Bladder microvascular endothelial cell (primary cell): Measurements from ENCODE around the gene FADS1. TPM values are rescaled to one million over a fixed set of nuclear protein-coding genes. Genes with fewer than 3 reads are reported as not detected.

Experiments used
- total RNA-seq: library from RNA; depleted of rRNA; stranded (reverse); fragments of >200 nt; gene quantifications from 2 replicates; pipeline ENCODE4 v1.2.3, GENCODE V29; 2014

Gene FADS1
- total RNA-seq, result 35.7 and 38.7 TPM in 2 replicates

DNA sequence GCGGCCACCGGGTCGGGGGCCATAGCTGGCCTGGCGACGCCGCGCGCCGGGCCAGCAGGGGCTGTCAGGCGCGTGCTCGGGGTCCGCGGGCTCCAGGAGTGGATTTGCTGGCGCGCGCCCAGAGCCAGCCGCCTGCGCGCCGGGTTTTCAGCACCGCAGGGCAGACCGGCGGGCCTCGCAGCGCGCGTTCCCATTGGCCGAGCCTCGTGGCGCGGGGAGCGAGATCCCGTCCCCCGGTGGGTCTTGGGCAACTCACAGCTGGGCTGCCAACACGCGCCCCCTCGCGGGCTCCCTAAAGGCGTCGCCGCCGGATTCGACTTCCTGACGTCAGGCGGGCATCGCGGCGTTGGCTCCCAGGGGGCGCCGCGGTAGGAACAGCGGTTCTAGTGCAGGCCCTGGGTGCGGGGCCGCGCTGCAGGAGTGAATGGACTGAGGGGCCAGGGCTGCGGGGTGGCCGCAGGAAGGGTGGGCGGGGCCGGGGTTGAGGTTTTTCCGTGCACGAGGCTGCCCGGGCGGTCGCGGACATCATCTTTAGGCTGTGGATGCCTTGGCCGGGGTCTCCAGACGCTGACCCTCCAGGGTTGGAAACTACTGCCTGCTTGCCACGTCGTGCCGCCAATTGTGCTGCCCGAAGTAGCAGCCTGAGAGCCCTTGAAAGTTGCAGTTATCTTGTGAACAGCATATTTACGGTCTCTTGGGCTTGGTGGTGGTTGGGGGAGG lies at the start of gene FADS1:
FADS1 (minus strand) TSS at position 268 of the 720 bp plus-strand sequence; CDS start at position 194, 74 bp downstream.

DNA sequence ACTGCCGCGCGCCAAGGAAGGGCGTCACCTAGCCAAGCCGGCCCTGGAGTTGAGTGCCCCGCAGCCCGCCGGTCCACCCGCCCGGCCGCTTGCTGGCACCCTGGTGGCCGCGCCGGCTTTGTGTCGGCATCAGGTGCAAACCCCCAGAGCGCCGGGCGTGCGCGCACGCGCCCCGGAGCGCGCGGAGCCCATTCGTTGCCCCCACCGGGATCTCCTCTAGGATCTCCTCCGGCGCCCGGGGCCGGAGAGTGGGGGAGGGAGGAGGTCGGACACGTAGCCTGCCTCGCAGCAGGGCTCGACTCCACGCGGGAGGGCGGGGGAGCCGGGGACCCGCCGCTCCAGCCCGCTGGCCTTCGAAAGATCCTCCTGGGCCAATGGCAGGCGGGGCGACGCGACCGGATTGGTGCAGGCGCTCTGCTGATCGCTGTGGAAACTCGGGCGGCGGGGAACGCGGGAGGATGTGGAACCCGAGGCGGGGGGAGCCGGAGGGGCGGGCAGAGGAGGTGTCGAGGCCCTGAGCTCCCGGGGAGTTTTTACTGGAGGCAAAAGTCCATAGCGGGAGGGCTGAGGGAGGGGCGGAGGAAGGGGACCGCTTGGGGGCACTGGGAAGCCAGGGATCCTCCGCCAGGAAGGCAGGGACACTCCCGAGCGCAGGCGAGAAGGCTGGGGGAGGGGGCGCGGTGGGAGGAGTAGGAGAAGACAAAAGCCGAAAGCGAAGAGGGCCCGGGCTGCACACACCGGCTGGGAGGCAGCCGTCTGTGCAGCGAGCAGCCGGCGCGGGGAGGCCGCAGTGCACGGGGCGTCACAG lies 11.0 kb upstream of the FADS1 start, which contains the start of gene FADS2:
FADS2 (plus strand) TSS at position 730 of the 808 bp plus-strand sequence. CDS start 91 bp downstream, outside the sequence.

DNA sequence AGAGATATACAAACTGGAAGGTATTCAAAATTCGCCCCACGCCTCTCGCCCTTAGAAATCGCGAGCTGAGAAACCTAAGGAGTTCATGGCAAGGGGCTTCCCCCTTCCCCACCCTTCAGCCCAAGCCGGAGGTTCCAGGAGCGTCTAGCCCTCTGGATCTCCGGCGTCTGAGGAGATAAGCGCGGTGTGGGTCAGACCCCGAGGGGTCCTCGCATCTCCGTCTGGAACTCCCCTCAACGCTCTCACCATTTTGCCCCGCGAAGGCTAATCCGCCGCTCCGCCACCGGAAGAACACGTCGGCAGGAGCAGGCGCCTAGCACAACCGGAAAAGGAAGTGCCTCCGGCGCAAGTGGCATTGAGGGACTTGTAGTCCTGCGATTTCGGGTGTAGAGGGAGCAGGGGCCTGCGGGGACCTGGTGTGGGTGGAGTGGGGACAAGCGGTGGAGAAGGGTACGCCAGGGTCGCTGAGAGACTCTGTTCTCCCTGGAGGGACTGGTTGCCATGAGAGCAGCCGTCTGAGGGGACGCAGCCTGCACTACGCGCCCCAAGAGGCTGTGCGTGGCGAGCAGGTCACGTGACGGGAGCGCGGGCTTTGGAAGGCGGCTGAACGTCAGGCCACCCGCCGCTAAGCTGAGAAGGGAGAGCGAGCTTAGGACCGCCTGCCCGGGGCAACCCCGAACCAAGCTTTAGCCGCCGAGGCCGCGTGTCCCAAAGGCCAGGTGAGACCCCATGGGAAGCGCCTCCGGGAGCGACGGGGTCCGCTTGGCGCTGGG lies 24.3 kb downstream of the FADS1 start, which contains the start of the genes FEN1 and TMEM258:
FEN1 (plus strand) TSS at position 602 of the 773 bp plus-strand sequence. CDS start 2,451 bp downstream, outside the sequence.
TMEM258 (minus strand) TSS at position 290 of the 773 bp plus-strand sequence; CDS start at position 249, 41 bp downstream.

DNA sequence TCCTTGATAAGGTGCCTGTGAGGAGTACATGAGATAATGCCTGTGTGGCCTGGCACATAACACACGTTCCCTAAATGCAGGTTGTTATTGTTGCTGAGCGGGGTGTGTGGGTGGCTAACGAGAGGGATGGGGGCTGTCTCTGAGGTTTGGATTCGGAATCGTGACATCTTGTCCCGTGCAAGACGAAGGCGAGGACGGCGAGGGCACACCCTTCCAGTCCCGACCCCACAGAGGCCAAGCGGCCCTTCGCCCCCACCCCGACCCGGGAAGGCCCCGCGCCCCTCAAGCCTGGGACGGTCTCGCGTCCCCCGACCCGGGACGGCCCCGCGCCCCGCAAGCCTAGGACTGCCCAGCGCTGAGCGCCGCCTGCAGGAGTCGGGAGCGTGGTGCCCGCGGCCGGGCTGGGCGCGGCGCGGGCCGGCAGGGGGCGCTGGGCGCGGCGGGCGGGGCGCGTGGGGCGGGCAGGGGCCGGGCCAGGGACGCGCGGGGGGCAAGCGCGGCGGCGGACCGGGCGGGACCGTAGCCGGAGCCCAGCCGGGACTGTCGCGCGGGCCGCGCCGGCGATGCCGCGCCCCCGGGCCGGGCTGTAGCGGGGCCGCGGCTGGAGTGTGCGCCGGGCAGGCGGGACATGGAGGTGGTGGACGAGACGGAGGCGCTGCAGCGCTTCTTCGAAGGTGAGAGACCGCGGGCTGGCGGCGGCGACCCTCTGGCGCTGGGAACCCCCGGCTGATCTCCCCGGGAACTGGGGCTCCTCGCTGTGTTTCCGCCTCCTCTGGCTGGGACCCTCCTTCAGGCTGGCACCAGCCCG lies 64.5 kb downstream of the FADS1 start, which contains the start of gene MYRF:
MYRF (plus strand) TSS at position 520 of the 808 bp plus-strand sequence; CDS start at position 629, 109 bp downstream.

Other genes with a start within 250 kb of the FADS1 start
- 0.94 and 0.97 TPM in 2 replicates for gene SYT7, start 235.9 kb downstream of the FADS1 start, total RNA-seq
- gene DAGLA, start 136.6 kb downstream of the FADS1 start, total RNA-seq, result 1.8 and 7.5 TPM in 2 replicates
- gene MYRF, start 64.4 kb downstream of the FADS1 start, total RNA-seq, result 0.49 and 1.0 TPM in 2 replicates
- 71.4 and 84.5 TPM in 2 replicates for gene TMEM258, start 24.4 kb downstream of the FADS1 start, total RNA-seq
- 31.9 and 34.8 TPM in 2 replicates for gene FEN1, start 24.1 kb downstream of the FADS1 start, total RNA-seq
- 52.3 and 121 TPM in 2 replicates for gene FADS2, start 11.3 kb upstream of the FADS1 start, total RNA-seq
- gene FADS3, start 74.5 kb upstream of the FADS1 start, total RNA-seq, result 310 and 374 TPM in 2 replicates
- gene RAB3IL1, start 100.6 kb upstream of the FADS1 start, total RNA-seq, result 1.6 and 2.8 TPM in 2 replicates
- gene BEST1, start 133.3 kb upstream of the FADS1 start, total RNA-seq, result under 0.01 TPM in 1 of 2 replicates, not detected in the other
- gene FTH1, start 150.6 kb upstream of the FADS1 start, total RNA-seq, result 497 and 1,879 TPM in 2 replicates